ENCODE data around the gene SEC22C.

Gene SEC22C

DNA sequence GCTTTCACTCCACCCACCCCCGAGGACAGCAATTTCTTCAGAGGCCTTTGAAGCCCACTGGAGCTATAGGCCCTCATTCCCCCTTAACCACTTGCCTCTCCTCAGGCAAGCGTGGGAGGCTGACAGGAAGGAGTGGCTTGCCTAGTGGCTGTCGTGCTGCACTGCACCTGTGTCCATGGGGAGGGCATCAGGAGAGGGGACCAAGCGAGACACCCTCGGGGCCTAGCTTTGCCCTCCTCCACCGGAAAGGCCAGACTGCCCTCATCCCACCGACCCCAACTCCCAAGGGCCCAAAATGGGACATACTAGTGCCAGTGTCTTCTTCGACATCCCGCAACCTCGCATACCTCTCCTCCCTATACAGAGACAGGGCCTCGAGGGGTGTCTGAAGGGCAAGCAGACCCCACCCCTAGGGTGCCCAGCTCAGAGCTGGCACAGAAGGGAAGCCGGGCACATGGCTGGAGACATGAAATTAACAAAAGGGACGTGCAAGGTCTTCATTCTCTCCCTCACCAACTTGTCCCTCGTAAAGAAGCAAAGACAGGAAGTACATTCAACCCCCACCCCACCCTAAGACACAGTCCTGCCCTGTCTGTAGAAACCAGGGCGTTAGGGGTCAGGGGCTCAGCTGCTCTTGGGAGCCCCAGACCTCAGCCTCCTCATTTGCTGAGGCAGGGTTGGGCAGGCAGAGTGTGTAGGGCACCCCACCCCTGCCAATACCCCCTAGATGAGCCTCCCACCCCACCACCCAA lies 55.0 kb downstream of the SEC22C start:
- Histone ChIP-seq H3K4me1 (ENCODE audit: control insufficient read depth, insufficient read depth, low read length) (no peaks in the 10 kb centered on the region), H3K27ac (ENCODE audit: low read depth, low read length) (no peak overlapping the region), H3K36me3 (ENCODE audit: control insufficient read depth, insufficient read depth, low read length) (peaks cover 2% of the 10 kb centered on the region), H3K4me3 (ENCODE audit: low read length) (no peak overlapping the region), H3K9ac (ENCODE audit: low read length) (no peak overlapping the region), H3K27me3 (ENCODE audit: control insufficient read depth, insufficient read depth, low read length) (no peaks in the 10 kb centered on the region)

DNA sequence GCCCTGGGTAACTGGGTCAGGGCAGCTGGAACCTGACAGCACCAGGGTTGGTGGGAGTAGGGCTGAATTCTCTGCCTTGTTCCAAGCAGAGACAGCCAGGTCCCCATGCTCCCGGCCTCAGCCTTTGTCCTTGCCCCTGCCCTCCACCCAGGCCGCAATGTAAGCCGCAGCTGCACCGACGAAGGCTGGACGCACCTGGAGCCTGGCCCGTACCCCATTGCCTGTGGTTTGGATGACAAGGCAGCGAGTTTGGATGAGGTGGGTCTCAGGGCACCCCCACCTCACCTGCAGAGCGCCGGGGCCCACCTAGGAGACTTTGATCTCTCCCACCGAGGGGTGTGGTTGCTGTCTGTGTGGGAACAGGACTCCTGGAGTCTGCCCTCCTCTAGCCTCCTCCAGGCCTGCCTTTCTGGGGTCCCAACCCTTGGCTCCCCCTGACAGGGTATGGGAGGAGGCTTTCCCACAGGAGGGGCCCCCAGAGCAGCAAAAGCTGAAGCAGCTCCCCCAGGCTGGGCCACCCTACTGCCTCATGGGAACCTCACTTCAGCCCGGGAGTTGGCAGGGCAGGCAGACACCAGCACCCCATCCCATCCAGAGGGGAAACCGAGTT lies 55.9 kb downstream of the SEC22C start:
- H3K36me3 ChIP-seq (ENCODE audit: control insufficient read depth, insufficient read depth, low read length), result peaks cover 2% of the 10 kb centered on the region

DNA sequence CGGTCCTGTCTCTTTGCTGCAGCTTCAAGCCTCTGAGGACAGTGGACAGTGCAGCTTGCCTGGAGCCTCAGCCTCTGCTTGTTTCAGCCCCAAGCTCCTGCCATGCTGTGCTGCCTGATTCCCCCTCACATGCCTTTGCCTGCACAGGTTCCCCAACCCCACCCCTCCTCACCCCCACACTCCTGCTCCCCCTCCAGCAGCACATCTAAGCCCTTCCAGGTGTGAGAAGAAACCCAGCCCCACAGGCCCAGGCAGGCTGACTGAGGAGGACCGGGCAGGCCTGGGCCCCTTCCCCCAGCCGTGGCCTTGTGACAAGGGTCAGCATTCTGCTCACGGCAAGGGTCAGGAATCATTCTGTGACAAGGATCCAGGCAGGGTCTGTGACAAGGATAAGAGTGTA lies 56.6 kb downstream of the SEC22C start:
- Histone ChIP-seq H3K9ac (ENCODE audit: low read length) (no peak overlapping the region), H3K27ac (ENCODE audit: low read depth, low read length) (no peak overlapping the region), H3K4me1 (ENCODE audit: control insufficient read depth, insufficient read depth, low read length) (no peaks in the 10 kb centered on the region), H3K36me3 (ENCODE audit: control insufficient read depth, insufficient read depth, low read length) (peaks cover 2% of the 10 kb centered on the region), H3K27me3 (ENCODE audit: control insufficient read depth, insufficient read depth, low read length) (no peaks in the 10 kb centered on the region), H3K4me3 (ENCODE audit: low read length) (no peak overlapping the region)

More for the DNA sequence above, 55.9 kb downstream of the SEC22C start:
- no peak overlapping the region for H3K4me3 ChIP-seq (ENCODE audit: low read length)
- H3K9ac ChIP-seq (ENCODE audit: low read length), result no peak overlapping the region
- no peak overlapping the region for H3K27ac ChIP-seq (ENCODE audit: low read depth, low read length)
- H3K27me3 ChIP-seq (ENCODE audit: control insufficient read depth, insufficient read depth, low read length), result no peaks in the 10 kb centered on the region
- H3K4me1 ChIP-seq (ENCODE audit: control insufficient read depth, insufficient read depth, low read length), result no peaks in the 10 kb centered on the region

DNA sequence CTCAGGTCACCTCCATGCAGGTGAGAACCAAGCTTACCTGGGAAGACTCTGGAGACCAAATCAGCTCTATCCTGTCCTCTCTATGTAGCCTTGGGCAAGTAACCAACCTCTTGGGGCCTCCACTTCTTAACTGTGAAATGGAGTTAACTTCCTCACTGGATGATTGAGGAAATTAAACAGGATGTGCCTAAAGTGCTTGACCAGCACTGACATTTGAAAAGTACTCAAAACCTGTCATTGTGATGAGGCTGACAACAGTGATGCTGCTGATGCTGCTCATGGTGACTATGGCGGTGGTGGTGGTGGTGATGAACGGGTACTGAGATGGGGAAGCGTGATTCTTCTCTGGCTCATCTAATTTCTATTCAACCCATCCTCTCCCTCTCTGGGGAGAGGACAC lies 57.0 kb downstream of the SEC22C start:
- Histone ChIP-seq H3K36me3 (ENCODE audit: control insufficient read depth, insufficient read depth, low read length) (peaks cover 2% of the 10 kb centered on the region), H3K27ac (ENCODE audit: low read depth, low read length) (no peak overlapping the region), H3K27me3 (ENCODE audit: control insufficient read depth, insufficient read depth, low read length) (no peaks in the 10 kb centered on the region), H3K4me3 (ENCODE audit: low read length) (no peak overlapping the region), H3K4me1 (ENCODE audit: control insufficient read depth, insufficient read depth, low read length) (no peaks in the 10 kb centered on the region), H3K9ac (ENCODE audit: low read length) (no peak overlapping the region)

DNA sequence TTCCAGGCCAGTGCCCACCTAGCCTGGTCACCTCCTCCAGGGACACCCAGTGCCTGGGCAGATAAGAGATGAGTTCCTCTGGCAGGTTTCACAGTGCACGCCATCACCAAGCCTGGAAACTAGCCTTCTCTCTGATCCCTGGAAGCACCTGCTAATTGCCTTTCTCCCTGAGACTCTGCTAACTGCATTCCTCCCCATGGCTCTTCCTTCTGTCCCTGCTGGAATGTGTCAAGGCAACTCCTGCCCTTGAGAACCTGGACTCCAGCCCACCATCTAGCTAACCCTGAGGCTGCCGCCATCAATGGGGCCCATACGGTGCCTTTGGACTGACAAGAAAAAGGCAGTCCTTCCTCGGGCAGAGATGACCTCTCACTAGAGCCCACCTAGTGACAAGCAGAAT lies 60.9 kb downstream of the SEC22C start:
- Histone ChIP-seq H3K9ac (ENCODE audit: low read length) (no peak overlapping the region), H3K27me3 (ENCODE audit: control insufficient read depth, insufficient read depth, low read length) (no peaks in the 10 kb centered on the region), H3K27ac (ENCODE audit: low read depth, low read length) (no peak overlapping the region), H3K4me3 (ENCODE audit: low read length) (no peak overlapping the region), H3K36me3 (ENCODE audit: control insufficient read depth, insufficient read depth, low read length) (peaks cover 2% of the 10 kb centered on the region), H3K4me1 (ENCODE audit: control insufficient read depth, insufficient read depth, low read length) (no peaks in the 10 kb centered on the region)

DNA sequence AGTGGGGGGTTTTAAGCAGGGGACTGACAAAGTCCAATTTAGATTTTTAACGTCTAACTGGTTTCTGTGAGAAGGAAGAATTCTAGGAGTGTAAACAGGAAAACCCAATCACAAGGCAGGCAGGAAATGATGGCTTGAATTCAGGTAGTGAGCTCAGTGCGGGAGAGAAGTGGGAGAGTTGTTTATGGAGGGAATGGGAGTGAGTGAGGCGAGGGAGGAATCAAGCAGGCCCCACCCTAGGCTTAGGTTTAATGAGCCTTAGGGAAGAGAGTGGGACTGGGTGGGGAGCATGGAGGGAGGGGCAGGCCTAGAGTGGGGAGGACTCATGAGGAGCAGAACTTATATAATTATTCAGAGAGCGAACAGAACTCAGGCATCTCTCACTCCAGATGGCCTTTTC lies 61.4 kb downstream of the SEC22C start:
- Histone ChIP-seq H3K9ac (ENCODE audit: low read length) (no peak overlapping the region), H3K4me1 (ENCODE audit: control insufficient read depth, insufficient read depth, low read length) (no peaks in the 10 kb centered on the region), H3K27me3 (ENCODE audit: control insufficient read depth, insufficient read depth, low read length) (no peaks in the 10 kb centered on the region), H3K27ac (ENCODE audit: low read depth, low read length) (no peak overlapping the region), H3K36me3 (ENCODE audit: control insufficient read depth, insufficient read depth, low read length) (no peaks in the 10 kb centered on the region), H3K4me3 (ENCODE audit: low read length) (no peak overlapping the region)

DNA sequence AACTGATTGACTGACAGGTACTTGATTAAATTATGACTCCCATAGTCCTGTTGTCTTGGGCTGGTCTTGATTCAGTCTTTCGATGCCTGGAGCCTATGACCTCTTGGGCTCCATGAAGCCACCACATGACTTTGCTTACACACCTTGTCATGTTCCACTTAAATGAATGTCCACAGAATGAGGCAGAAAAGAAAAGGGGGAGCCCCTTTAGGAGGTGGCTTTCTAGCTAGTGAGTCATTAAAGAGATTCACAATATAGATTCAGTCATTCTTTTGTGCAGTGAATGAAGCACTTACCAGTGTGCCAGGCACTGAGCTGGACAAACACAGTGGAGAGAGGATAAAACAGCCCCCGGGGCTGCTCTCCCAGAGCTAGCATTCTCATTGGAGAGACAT lies 62.2 kb downstream of the SEC22C start:
- Histone ChIP-seq H3K36me3 (ENCODE audit: control insufficient read depth, insufficient read depth, low read length) (no peaks in the 10 kb centered on the region), H3K27me3 (ENCODE audit: control insufficient read depth, insufficient read depth, low read length) (no peaks in the 10 kb centered on the region), H3K9ac (ENCODE audit: low read length) (no peak overlapping the region), H3K4me3 (ENCODE audit: low read length) (no peak overlapping the region), H3K27ac (ENCODE audit: low read depth, low read length) (no peak overlapping the region), H3K4me1 (ENCODE audit: control insufficient read depth, insufficient read depth, low read length) (no peaks in the 10 kb centered on the region)

DNA sequence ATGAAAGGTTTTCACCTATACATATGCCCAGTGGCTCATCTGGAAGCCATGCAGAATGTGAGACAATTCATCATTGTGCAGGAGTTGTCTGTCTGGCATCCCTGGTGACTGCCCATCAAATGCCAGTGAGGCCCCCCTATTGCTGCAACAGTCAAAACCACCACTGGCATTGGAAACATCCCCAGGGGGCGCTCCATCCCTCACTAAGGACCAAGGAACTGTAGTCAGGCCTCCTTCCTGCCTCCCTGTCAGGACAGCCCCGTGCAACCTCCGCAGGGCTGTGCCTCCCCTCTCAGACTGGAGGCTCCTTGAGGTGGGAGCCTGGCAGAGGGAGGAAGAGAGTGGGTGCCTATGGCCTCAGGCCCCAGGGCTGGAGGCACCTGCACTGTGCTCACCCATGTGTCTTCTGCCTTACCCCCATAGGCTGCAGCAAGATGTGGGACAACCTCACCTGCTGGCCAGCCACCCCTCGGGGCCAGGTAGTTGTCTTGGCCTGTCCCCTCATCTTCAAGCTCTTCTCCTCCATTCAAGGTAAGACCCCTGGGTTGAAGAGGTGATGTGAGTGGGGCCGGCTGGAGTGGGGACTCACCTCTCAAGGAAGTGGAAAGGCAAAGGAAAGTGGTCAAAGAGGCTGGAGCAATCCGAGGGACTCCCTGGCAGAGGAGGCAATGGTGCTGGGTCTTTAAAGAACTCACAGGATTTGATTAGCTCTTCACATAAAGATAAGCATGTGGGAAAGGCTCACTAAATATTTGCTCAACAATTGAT lies 62.8 kb downstream of the SEC22C start:
- Histone ChIP-seq H3K4me3 (ENCODE audit: low read length) (no peak overlapping the region), H3K27me3 (ENCODE audit: control insufficient read depth, insufficient read depth, low read length) (no peaks in the 10 kb centered on the region), H3K36me3 (ENCODE audit: control insufficient read depth, insufficient read depth, low read length) (no peaks in the 10 kb centered on the region), H3K4me1 (ENCODE audit: control insufficient read depth, insufficient read depth, low read length) (no peaks in the 10 kb centered on the region), H3K27ac (ENCODE audit: low read depth, low read length) (no peak overlapping the region), H3K9ac (ENCODE audit: low read length) (no peak overlapping the region)

DNA sequence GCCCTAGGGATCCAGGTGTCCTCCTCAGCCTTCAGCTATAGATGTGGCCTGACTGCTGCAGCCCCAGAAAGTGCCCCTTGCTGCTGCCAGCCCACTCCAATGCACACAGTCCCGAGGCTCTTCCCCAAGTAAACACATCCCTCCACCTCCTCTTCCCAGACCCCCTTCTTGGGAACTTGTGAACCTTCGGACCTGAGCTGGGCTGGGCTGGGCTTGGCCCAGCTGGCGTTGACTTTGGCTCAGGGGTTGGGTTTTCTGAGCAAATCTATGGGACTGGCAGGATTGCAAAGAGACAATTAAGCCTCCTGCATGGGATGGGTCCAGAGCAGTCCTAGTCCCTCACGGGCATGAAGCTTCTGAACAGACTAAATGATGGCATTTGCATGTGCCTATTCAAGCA lies 64.7 kb downstream of the SEC22C start:
- no peaks in the 10 kb centered on the region for H3K4me1 ChIP-seq (ENCODE audit: control insufficient read depth, insufficient read depth, low read length)
- no peaks in the 10 kb centered on the region for H3K27me3 ChIP-seq (ENCODE audit: control insufficient read depth, insufficient read depth, low read length)
- H3K27ac ChIP-seq (ENCODE audit: low read depth, low read length), result no peak overlapping the region
- H3K4me3 ChIP-seq (ENCODE audit: low read length), result no peak overlapping the region
- H3K9ac ChIP-seq (ENCODE audit: low read length), result no peak overlapping the region
- H3K36me3 ChIP-seq (ENCODE audit: control insufficient read depth, insufficient read depth, low read length), result no peaks in the 10 kb centered on the region

DNA sequence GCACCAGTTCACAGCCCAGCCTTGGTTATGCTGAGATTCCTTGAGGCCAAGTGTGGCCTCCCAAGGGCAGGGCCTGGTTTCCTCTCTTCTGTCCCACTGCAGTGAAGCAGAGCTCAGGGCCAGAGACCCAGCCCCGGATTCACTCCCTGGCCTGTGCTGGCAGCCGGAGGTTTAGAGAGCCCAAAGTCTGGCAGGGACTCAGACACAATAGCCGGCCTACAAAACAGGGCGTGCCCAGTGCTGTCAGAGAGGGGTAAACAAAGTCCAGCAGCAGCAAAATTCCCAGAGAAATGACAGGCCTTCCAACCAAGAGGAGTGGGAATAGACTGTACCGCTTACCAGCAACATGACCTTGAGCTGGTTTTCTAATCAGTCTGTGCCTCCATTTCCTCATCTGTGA lies 65.3 kb downstream of the SEC22C start:
- no peaks in the 10 kb centered on the region for H3K4me1 ChIP-seq (ENCODE audit: control insufficient read depth, insufficient read depth, low read length)
- H3K9ac ChIP-seq (ENCODE audit: low read length), result no peak overlapping the region
- no peak overlapping the region for H3K27ac ChIP-seq (ENCODE audit: low read depth, low read length)

DNA sequence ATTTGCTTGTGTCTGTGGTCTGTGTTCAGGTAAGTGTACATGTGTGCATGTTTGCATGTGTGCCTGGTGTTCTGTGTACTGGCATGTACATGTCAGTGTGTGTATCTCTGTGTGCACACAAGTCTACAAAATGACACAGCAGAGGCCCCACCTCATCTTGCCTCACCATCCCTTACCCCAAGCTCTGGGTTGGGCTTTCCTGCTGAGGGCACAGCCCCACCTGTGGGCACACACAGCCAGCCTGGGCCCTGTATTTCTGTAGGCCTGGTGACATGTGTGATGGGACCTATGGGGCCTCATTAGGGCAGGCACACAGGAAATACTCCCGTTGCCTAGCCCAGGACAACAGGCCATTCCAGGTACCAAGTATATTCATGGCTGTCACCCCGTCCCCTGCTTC lies 65.8 kb downstream of the SEC22C start:
- no peak overlapping the region for H3K9ac ChIP-seq (ENCODE audit: low read length)
- H3K4me1 ChIP-seq (ENCODE audit: control insufficient read depth, insufficient read depth, low read length), result no peaks in the 10 kb centered on the region
- H3K4me3 ChIP-seq (ENCODE audit: low read length), result no peak overlapping the region
- no peaks in the 10 kb centered on the region for H3K27me3 ChIP-seq (ENCODE audit: control insufficient read depth, insufficient read depth, low read length)
- H3K36me3 ChIP-seq (ENCODE audit: control insufficient read depth, insufficient read depth, low read length), result no peaks in the 10 kb centered on the region
- no peak overlapping the region for H3K27ac ChIP-seq (ENCODE audit: low read depth, low read length)

More for the DNA sequence above, 65.3 kb downstream of the SEC22C start:
- Histone ChIP-seq H3K27me3 (ENCODE audit: control insufficient read depth, insufficient read depth, low read length) (no peaks in the 10 kb centered on the region), H3K4me3 (ENCODE audit: low read length) (no peak overlapping the region), H3K36me3 (ENCODE audit: control insufficient read depth, insufficient read depth, low read length) (no peaks in the 10 kb centered on the region)

DNA sequence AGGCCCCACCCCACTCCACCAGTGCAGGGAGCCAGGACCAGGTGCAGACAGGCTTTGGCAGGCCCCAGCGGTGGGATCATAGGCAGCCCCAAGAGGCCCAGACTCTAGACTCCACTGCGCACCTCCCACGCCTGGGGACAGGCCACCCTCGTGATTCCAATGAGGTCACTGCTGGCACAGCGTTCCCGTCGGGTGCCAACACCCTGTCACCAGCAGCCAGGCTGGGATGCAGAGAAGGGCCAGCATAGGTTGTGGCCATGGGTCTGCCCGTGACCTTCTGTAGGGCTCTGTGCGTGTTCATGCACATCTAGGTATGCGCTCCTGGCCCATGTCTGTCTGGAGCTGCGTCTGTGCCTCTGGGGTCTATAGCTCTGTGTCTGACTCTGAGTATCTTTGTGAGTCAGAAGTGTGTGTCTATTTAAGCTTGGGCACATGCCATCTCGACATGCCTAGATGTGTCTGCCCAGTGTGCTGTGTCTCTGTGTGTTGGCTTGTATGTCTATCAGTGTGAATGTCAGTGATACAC lies 66.3 kb downstream of the SEC22C start:
- Histone ChIP-seq H3K9ac (ENCODE audit: low read length) (no peak overlapping the region), H3K4me3 (ENCODE audit: low read length) (no peak overlapping the region), H3K4me1 (ENCODE audit: control insufficient read depth, insufficient read depth, low read length) (no peaks in the 10 kb centered on the region), H3K27ac (ENCODE audit: low read depth, low read length) (no peak overlapping the region), H3K27me3 (ENCODE audit: control insufficient read depth, insufficient read depth, low read length) (no peaks in the 10 kb centered on the region), H3K36me3 (ENCODE audit: control insufficient read depth, insufficient read depth, low read length) (no peaks in the 10 kb centered on the region)

Data from rectal smooth muscle tissue (tissue), 1 donor.